Myocyte (in vitro differentiated cells): ENCODE results near the gene VAT1L. TPM values are rescaled to one million over a fixed set of nuclear protein-coding genes. Genes with fewer than 3 reads are reported as not detected.

ENCODE experiments used
- DNase-seq: peaks from one replicate; pipeline ENCODE4 v3.0.0-alpha.2; 2012; ENCODE audit warnings: low read depth
- total RNA-seq: library from RNA; depleted of rRNA; stranded (reverse); fragments of >200 nt; gene quantifications from 2 replicates; pipeline ENCODE4 v1.2.3, GENCODE V29; 2014

VAT1L gene
- total RNA-seq, 1 donor from 2014 or later, result not detected

DNA sequence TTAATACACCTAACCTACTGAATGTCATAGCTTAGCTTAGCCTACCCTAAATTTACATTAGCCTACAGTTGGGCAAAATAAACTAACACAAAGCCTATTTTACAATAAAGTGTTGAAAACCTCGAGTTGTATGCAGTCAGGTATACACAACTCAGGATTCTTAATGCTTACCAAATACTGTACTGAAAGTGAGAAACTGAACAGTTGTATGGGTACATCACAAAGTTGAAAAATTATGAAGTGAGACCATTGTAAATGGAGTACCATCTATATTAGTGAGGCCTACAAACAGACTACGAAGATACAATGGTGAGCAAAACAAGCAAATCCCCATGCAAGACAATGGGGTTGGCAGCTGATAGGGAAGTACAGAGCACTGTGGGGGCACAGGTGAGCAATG, 79.7 kb downstream of the VAT1L start:
- no peak for DNase-seq

GRCh38 chr16:77868478-77868877, 80.1 kb downstream of the VAT1L start:
- DNase-seq, result no peak

DNA sequence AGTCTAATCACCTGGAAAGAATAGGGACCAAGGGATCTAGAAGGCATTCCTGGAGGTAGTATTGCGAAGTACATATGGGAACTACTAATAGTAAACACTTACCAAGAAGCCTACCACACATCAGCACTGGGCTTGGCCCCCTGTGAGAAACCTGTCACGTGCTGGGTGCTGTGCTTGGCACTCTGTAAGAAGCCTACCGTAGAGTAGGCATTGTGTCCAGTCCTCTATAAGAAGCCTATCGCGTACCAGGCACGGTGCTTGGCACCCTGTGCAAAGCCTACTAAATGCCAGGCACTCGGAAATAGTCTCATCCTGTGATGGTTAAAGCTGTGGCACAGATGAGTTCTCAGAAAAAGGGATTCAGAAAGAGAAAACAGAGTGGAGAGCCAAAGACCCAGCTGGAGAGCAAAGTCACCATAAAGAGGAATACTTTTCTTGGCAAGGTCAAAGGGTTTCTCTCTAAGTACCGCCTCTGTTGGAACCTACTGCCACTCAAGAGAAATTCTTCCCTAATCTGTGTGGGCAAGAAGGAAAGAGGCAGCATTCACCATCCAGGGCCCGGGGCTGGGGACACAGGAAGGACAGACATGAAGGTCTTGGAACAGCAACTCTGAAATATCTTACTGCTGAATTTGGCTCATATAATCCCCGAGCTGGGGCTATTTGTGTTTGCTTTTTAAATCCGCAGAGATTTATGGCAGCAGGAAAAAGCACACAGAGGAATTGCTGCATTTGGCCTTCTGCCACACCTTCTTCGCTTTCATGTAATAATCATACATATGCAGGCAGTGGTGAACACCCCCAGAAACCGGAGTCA, 81.8 kb downstream of the VAT1L start:
- DNase-seq, result no peak

- no peak for DNase-seq
Observed at GRCh38 chr16:77871932-77872331, 83.6 kb downstream of the VAT1L start.

DNA sequence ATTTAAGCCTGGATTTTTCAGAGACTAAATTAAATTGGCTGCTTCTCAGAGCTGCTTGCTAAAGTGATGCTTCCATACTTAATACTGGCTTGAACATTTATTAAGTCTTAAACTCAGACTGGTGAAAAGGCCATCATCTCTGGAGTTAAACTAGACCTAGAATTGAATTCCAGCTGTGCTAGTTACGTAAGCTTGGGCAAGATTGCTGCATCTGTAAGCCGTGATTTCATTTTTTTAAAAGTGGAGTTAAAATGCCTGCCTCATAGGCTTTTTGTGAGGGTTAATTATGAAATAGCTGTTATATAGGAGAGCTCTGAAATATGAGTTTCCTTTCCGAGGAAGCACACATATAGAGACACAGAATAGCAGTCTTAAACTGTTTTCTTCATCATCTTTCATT, 84.7 kb downstream of the VAT1L start:
- DNase-seq, result no peak

- no peak for DNase-seq
Observed at GRCh38 chr16:77874347-77874746, 86.0 kb downstream of the VAT1L start.

DNA sequence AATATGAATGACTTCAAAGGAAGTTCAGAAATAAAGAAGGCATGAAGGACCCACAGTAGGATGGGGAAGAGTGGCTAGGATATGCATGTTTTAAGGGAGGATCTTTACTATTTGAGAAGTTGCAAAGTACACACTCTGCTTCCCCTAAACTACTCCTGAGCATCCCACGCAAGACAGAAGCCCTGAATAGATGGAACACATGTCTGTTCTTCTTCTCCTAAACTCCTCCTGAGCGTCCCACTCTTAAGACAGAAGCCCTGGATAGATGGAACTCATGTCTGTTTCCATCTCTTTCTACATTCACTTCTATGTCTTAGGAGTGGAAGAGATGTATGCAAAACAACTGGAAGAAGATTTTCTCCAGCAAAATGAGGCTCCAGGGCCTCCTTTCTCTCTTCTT, 88.4 kb downstream of the VAT1L start:
- DNase-seq, result no peak

DNA sequence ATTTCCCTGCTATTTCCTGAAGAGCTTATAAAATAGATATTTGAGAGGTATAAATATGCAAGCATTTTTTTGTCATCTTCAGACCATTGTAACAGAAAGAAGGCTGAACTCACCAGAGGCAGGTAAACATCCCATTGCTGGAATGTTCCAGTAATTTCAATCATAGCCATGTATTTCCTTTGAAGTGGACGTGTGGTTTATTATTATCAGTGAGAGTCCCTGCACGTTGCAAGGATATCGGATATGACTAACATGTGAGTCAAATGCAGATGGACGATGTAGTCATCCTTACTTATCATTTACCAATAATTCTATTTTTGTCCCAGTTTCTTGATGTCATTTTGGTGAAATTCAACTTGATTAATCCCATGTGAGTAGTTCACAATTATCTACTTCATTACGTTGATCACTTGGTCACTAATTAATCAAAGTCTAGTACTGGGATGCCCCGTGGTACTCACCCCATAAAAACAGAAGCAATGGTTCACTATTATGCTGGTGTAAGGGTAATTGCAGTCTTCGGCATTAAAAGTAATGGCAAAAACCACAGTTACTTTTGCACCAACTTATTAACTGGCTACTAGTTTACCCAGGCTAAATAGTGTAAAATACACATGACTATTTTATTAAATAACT, 89.5 kb downstream of the VAT1L start:
- no peak for DNase-seq

- DNase-seq, result no peak
Observed at GRCh38 chr16:77881355-77882030, 93.1 kb downstream of the VAT1L start.

- no peak for DNase-seq
Observed at GRCh38 chr16:77882358-77882757, 94.0 kb downstream of the VAT1L start.

DNA sequence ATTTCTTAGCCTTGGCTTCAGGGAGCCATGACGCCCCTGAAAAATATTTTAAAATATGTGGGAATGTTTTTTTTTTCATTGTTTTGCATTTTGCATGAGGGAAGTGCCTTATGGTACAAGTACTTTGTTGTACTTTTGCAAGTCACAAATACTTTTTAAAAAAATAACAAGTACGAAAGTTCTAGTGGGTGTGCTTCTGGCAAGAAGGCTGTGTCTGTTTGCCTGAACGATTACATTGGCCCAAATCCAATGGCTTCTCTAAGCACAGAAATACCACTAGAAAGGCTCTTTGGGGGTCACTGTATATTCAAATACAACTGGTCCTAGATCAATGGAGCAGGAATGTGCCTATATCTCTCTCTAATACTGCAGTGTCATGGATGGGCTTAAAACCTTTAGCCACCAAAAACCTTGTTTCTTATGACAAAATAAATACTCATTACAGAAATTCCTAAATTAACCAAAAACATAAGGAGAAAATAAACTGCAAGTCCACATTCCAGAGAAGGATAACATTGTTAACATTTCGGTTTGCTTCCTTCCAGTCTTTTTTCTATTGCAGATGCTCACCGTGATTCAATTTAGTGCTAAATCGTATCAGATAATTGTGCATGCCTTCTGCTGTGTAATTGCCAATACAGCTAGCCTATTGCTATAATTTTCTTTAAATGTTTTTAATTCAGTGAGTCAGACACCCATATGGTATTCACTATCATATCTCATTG, 97.4 kb downstream of the VAT1L start:
- DNase-seq, result no peak

DNA sequence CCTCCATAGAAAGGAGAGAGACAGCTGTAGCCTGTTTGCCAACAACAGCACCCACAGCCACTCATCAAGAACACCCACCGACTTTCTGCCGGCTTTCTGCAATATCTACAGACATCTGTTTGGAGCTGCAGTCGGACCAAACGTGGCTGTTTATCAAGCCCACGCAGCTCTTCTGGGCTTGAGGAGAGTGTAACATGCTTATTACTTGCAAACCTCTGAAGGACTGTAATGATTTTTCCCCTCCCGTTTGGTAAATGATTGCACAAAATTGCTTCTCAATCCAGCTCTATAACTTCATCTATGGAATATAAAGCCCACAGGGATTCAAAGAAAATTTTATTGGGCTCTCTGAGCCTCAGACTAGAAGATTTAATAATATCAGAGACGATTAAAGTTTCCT, 100.5 kb downstream of the VAT1L start:
- DNase-seq, result no peak

- no peak for DNase-seq
Observed at GRCh38 chr16:77890075-77890474, 101.7 kb downstream of the VAT1L start.

GRCh38 chr16:77894162-77894561, 105.8 kb downstream of the VAT1L start:
- no peak for DNase-seq

DNA sequence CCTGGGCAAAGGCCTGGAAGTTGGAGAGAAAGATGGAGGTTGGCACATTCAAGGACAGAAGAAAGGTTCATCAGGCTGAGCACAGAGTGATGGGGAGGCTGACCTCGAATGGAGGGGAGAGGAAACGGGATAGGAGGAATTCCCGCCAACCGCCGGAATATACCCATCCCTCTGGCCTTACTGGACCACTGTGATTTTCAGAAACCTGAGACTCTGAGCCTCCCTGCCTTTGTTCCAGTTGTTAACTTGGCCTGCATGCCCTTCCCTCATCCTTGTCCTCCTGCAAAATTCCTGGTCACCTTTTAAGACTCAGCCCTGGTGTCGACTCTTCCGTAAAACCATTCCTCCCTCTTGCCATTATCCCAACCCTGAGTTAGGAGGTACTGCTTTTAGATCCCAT, 107.6 kb downstream of the VAT1L start:
- no peak for DNase-seq

DNA sequence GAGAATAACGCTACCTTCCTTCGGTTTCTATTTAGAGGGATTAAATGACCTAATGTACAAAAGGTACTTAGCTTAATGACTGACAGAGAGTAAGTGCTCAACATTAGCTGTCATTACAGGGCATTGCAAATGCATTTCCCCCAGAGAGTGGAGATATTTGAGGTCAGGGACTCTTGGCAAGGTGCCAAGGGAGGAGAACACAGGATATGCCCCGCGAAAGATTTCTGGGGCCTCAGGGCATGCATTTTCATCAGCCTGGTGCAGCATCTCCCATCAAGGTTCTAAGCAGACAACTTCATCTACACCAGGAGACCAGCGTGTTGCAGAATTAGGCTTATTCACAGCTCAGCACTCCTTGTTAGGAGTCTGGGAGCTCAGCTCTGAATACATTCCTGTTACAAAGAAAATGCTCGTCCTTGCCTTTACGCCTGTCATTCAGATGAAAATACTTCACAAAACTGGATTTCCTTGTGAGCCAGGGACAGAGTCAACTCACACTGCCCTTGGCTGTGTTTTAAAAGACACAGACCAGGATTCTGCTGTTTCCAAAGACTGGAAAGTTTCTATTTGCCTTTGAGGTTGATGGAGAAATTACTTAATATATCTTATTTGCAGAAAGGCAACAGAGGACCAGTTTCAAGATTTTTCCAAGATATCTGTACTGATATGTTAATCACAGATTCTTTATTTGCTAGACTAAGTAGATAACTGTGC, 108.2 kb downstream of the VAT1L start:
- no peak for DNase-seq

GRCh38 chr16:77897129-77897437, 108.7 kb downstream of the VAT1L start:
- DNase-seq, result no peak

DNA sequence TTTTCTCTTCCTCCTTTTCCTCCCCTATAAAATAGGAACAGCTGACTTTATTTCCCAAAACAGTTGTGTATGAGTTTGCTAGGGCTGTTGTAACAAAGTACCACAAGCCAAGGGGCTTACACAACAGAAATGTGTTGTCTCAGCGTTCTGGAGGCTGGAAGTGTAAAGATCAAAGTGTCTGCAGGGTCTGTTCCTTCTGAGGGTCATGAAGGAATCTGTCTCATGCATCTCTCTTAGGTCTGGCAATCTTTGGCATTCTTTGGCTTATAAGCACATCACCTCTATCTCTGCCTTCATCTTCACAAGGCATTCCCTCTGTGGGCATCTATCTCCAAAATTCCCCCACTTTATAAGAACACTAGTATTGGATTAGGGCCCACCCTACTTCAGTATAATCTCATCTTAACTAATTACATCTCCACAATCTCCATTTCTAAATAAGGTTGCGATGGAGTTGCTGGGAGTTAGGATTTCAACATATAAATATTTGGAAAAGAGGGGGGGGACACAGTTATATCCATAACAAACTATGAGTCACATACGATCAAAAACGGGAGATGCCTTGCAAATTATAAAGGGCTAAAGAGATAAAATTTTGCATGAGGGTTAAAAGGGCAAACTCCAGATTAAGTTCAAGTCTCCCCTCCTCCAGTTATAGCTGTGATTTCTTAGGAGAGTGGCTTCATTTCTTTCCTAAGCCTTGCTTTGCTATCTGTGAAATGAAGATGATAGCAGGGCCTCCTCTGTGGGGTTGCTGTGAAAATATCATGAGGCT, 109.7 kb downstream of the VAT1L start:
- no peak for DNase-seq

DNA sequence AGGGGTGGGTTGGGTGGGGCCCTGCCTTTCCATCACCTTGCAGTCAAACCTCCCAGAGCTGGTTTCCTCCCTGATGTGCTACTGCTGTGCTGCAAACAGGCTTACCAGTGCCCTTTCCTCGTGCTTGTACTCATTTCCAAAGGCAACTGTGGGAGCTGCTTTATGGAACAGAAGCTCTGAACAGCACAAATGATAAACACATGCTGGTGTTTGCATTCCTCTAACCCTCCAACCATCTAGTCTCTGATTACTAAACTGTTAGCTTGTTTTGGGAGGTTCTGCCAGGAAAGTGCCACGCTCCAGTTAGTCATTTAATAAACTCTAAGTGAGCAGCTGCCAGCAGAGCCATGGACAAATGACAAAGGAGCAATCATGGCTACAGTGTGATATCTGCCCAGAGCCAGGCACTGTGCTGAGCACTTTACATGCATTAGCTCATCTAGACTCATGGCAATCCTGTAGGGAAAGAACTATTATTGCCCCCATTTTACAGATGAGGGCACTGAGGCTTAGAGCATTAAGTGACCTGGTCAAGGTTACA, 110.4 kb downstream of the VAT1L start:
- DNase-seq, result no peak

GRCh38 chr16:77899416-77899815, 111.1 kb downstream of the VAT1L start:
- no peak for DNase-seq
